SK-N-MC (cell line): ENCODE data around the gene PSMD2.

ENCODE experiments used
- EZH2 ChIP-seq: fragments of 200-600 bp; sonication (generic); IDR thresholded peaks from one replicate; pipeline ENCODE4 v1.6.1; 2017; ENCODE audit warnings: antibody characterized with exemption
- FOXP2 ChIP-seq: optimal IDR thresholded peaks from 2 replicates; pipeline ENCODE3; 2011; ENCODE audit warnings: mild to moderate bottlenecking, moderate library complexity; ENCODE audit not compliant: insufficient read depth; ENCODE audit errors: extremely low read length, control extremely low read depth
- POLR2AphosphoS5 ChIP-seq: IDR thresholded peaks from 2 replicates; pipeline ENCODE4 v1.6.1; 2012; ENCODE audit warnings: mild to moderate bottlenecking, low read depth, low read length, borderline replicate concordance

GRCh38 chr3:184289426-184289938, 9.6 kb upstream of the PSMD2 start:
- TF ChIP-seq EZH2 (no peak), POLR2AphosphoS5 (no peak), FOXP2 (no peak)
